ENCODE measurements around the gene PPP1R9B.

DNA sequence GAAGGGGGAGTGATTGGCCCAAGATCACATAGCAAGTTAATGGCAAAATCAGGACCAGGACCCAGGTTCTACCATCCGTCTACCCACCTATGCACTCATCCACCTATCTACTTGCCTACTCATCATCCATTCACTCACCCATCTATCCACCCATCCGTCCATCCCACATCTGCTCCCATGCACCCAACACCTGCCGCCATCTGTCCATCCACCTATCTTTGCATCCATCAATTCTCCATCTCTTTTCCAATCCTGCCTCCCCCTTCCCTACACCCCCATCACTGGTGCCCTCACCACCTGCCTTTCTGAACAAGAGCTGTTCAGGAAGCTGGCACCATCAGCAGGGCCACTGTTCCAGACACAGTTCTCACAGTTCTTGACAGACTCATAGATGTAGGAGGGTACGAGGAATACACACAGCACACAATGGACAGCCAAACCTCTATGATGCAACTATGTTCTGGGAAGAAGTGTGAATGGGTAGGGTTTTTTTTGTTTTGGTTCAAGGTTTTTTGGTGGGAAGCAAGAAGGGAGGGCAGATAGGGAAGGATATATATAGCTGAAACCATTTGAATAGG lies 25.0 kb downstream of the PPP1R9B start:
- no peak for TF ChIP-seq POLR2A (IDR thresholded peaks at IDR 0.05)
- TF ChIP-seq, protein P1, sequence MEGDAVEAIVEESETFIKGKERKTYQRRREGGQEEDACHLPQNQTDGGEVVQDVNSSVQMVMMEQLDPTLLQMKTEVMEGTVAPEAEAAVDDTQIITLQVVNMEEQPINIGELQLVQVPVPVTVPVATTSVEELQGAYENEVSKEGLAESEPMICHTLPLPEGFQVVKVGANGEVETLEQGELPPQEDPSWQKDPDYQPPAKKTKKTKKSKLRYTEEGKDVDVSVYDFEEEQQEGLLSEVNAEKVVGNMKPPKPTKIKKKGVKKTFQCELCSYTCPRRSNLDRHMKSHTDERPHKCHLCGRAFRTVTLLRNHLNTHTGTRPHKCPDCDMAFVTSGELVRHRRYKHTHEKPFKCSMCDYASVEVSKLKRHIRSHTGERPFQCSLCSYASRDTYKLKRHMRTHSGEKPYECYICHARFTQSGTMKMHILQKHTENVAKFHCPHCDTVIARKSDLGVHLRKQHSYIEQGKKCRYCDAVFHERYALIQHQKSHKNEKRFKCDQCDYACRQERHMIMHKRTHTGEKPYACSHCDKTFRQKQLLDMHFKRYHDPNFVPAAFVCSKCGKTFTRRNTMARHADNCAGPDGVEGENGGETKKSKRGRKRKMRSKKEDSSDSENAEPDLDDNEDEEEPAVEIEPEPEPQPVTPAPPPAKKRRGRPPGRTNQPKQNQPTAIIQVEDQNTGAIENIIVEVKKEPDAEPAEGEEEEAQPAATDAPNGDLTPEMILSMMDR (IDR thresholded peaks at IDR 0.05): no peak
